ENCODE measurements around the gene ALAS1.

Gene ALAS1

DNA sequence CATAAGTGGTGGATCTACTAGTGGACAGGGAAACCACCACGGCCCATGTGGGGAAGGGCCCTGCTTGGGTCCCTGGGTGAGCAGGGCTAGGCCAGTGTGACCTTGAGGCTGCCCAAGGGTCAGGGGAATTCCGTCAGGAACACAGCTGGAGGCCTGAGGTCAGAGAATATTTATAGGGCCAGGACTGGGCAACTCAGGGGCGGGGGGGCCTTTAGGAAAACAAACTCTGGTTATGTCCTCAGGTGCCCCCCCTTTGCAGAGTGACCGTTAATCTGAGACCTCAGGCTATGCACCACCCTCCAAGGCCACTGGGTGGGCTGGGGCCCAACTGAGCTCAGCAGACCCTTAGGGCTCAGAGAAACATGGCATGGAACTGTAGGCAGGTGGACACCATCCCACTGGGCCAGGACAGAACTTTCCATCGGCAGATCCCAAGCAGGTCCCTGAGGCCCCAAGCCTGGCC lies 38.5 kb downstream of the ALAS1 start:
- TF ChIP-seq, protein P1, sequence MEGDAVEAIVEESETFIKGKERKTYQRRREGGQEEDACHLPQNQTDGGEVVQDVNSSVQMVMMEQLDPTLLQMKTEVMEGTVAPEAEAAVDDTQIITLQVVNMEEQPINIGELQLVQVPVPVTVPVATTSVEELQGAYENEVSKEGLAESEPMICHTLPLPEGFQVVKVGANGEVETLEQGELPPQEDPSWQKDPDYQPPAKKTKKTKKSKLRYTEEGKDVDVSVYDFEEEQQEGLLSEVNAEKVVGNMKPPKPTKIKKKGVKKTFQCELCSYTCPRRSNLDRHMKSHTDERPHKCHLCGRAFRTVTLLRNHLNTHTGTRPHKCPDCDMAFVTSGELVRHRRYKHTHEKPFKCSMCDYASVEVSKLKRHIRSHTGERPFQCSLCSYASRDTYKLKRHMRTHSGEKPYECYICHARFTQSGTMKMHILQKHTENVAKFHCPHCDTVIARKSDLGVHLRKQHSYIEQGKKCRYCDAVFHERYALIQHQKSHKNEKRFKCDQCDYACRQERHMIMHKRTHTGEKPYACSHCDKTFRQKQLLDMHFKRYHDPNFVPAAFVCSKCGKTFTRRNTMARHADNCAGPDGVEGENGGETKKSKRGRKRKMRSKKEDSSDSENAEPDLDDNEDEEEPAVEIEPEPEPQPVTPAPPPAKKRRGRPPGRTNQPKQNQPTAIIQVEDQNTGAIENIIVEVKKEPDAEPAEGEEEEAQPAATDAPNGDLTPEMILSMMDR (IDR thresholded peaks at IDR 0.05; ENCODE audit: low read depth, low read length, missing control alignments) = no peak
- H3K4me3 ChIP-seq (ENCODE audit: low read depth, low read length) = no peak overlapping the region
- no peak for DNase-seq (ENCODE audit: low read depth)

DNA sequence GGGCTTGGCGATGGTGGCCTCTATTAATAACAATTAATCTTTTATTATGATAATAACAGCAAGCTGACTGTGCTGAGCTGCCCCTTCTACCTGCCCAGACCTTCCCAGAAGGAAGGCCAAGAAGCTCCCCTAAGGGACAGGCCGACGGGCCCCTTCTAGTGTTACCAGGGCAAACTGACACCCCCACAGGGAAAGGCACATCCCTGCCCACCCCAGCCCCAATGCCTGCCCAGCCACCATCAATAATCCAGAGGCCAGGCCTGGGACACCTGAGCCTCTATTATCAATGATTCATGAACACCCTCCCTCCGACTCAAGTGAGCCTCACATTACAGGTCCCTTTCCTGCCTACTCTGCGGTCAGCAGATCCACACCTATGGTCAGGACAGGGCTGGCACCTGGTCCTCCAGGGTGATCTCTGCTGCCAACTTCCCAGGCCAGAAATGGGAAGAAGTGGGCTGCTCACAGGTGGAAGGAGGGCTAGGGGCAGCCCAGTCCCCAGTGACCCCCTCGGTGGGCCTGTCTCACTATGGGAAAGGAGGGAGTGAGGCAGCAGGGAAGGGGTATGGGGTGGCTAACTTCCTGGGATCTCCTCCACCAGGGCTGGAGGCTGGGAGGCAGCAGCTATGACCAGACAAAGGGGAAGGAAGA lies 39.2 kb downstream of the ALAS1 start:
- TF ChIP-seq, protein P1 (IDR thresholded peaks at IDR 0.05; ENCODE audit: low read depth, low read length, missing control alignments) = no peak
- H3K4me3 ChIP-seq (ENCODE audit: low read depth, low read length) = peak overlapping the region; percentile 70
- DNase-seq (ENCODE audit: low read depth) = no peak

DNA sequence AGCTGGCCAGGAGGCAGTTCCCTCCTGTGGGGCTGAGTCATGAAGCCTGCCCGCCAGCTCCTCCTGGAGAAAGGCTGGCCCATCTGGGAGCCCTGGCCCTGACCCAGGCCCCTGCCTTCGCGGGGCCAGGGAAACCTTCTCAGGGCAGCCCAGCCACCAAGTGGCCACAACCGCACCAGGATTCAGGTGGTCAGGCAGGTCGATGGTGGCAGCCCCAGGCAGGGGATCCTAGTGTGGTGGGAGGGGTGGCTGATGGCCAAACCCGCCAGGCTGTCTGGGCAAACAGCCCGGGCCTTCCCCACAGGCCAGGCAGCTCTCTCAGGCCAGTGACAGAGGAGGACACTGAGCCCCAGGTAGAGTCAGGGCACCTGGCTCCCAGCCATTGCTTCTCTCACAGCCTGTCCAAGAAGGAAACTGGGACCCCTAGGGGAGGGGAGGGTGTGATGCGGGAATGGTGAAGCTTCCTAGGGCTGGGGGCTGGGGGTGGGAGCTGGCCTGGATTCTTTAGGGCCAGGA lies 39.8 kb downstream of the ALAS1 start:
- TF ChIP-seq, protein P1 (IDR thresholded peaks at IDR 0.05; ENCODE audit: low read depth, low read length, missing control alignments) = no peak
- DNase-seq (ENCODE audit: low read depth) = no peak
- peak overlapping the region; percentile 70 for H3K4me3 ChIP-seq (ENCODE audit: low read depth, low read length)

DNA sequence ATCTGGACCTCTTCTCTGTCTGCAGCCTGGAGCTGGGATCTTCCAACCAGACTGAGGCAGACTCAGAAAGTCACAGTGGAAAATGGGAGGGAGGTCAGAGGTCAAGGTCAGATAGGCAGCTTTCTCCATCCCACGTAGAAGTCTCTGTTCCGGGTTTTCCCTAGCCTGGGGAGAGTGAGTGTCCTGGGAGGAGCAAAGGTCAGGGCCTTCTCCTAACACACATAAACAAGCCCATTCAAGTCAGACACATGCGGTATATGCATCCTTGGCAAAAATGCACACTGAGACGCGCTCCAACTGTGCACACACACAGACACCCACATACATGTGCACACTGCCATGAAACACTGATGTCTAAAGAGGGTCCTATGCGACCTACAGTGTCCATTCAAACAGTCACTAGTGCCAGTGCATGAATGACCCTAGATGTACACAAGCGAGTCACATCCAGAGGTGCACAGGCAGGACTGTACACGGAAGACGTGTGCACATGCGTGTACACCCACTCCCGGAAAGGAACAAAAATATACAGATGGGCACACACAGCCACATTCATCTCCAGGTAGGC lies 40.3 kb downstream of the ALAS1 start:
- peak overlapping the region; percentile 70 for H3K4me3 ChIP-seq (ENCODE audit: low read depth, low read length)
- TF ChIP-seq, protein P1 (IDR thresholded peaks at IDR 0.05; ENCODE audit: low read depth, low read length, missing control alignments) = no peak
- DNase-seq (ENCODE audit: low read depth) = no peak

DNA sequence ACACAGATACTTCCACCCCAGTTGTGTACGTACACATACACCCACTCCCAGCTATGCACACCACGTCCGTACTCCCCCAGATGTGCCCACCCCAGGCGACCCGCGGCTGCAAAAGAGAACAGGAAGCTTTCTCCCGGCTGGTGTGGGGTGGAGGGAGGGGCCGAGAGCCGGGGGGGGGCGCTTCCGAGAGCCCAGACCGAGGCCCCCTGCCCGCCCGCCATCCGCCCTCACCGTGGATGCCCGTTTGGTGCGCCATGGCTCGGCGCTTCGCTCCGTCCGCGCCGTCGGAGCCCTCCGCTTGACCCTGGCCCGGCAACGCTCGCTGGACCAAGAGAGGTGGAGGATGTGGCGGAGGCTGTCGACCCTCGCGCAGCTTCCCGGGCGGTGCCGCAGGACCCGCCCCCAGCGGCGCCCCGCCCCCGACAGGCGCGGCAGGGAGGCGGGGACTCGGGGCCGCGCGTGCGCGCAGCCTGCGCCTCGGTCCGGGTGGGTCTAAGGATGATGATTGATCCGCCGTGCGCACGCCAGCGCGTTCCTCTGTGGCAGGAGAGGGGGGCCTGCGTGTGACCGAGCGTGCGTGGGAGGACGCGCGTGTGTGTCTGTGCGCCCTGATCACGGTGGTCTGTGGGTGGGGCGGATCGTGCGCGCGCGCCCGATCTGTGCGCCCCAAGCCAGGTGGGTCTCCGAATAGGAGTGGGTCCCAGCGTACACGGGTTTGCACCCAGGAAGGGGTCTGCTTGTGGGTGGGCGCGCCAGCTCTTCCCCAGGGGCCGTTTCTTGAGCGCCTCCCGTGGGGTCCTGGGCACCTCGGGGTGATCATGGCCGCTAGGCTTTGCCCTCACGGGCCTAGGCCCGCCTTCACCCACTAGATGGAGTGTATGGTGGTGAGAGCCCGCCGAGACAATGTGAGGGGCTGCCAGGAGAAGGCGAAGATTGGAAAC lies 41.1 kb downstream of the ALAS1 start, which contains the start of gene TWF2:
Gene TWF2 (minus strand): TSS at position 398 of the 941 bp plus-strand sequence. CDS start 142 bp downstream, at position 256.
- peak within 1 kb of the TSS; percentile 70 for H3K4me3 ChIP-seq (ENCODE audit: low read depth, low read length)
- TF ChIP-seq, protein P1 (IDR thresholded peaks at IDR 0.05; ENCODE audit: low read depth, low read length, missing control alignments) = peak; percentile 42
- DNase-seq (ENCODE audit: low read depth) = no peak

DNA sequence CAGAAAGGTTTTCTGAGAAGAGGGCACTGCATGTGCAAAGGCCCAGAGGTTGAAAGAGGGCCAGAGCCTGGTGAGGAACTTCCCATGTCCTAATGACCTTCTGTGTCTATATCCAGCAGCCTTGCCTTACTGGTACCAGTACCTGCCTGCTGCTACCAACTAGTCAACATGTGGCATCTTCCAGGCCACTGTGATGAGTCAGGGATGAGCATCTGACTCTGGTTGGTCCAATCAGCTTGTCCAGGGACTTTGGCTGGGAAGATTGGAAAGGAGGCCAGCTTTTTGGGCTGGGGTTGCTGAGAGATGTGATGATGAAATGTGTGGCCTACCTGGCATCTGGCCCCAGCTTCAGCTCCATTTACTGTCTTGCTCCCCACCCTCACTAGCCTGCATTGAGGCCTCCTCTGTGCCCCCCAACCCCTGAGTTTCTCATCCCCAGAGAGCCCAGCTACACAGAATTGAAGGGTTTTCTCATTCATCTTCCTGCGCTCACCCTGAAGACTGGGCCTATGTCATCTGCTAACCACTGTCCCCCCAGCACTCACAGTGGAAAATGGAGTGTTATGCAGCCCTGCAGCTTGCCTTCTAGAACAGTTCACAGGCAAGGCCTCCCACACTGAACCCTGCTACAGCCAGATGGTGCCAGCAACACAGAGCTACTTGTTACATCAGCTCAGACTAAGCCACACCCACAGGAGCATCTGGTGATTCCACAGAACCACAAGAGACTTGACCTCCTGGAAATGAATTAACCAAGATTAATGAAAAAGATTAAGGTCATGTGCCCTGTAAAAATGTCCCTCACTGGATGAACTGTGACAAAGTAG lies 42.3 kb downstream of the ALAS1 start:
- TF ChIP-seq, protein P1 (IDR thresholded peaks at IDR 0.05; ENCODE audit: low read depth, low read length, missing control alignments) = peak; percentile 14
- H3K4me3 ChIP-seq (ENCODE audit: low read depth, low read length) = peak overlapping the region; percentile 70
- peak; percentile 87 for DNase-seq (ENCODE audit: low read depth)

Measured in GM12864 (cell line).